Gastroesophageal sphincter (tissue), 4 donors: ENCODE data around the gene CH25H. TPM values are rescaled to one million over a fixed set of nuclear protein-coding genes. Genes with fewer than 3 reads are reported as not detected.

Experiments used
- ATAC-seq: fragments of 150-250 bp; one replicate; pipeline ENCODE4 v1.9.1; 2016; ENCODE audit warnings: mild to moderate bottlenecking, moderate library complexity
- H3K27ac ChIP-seq, 4 donors: fragments of 200-600 bp; sonication (generic) in 3 of 4; 1 replicate in 3 of 4; 2 replicates in 1 of 4; pipeline ENCODE4 v1.5.1; 2016 to 2019
- H3K27me3 ChIP-seq: fragments of 200-600 bp; sonication (generic); one replicate; pipeline ENCODE4 v1.5.1; 2019
- H3K36me3 ChIP-seq, 2 donors: fragments of 200-600 bp; sonication (generic); one replicate each; pipeline ENCODE4 v1.5.1; 2019; ENCODE audit warnings: control low read depth in 1 of 2
- H3K4me1 ChIP-seq, 3 donors: fragments of 200-600 bp; sonication (generic); 1 replicate in 2 of 3; 2 replicates in 1 of 3; pipeline ENCODE4 v1.5.1; 2016 to 2019; ENCODE audit warnings: control low read depth in 2 of 3
- H3K4me3 ChIP-seq, 2 donors: fragments of 200-600 bp; sonication (generic); one replicate each; pipeline ENCODE4 v1.5.1; 2019; ENCODE audit warnings: mild to moderate bottlenecking in 1 of 2, moderate library complexity in 1 of 2
- H3K9me3 ChIP-seq, 3 donors: fragments of 200-600 bp; sonication (generic); one replicate each; pipeline ENCODE4 v1.5.1; 2017 to 2019; ENCODE audit warnings: control low read depth in 2 of 3
- EP300 ChIP-seq: sonication (generic); formaldehyde crosslinking; IDR thresholded peaks from one replicate; pipeline ENCODE4 v1.6.1; 2017; ENCODE audit warnings: antibody characterized with exemption, mild to moderate bottlenecking
- POLR2A ChIP-seq, 2 donors: fragments of 450-650 bp; IDR thresholded peaks; one replicate each; pipeline ENCODE4 v1.6.1; 2017; ENCODE audit warnings: antibody characterized with exemption in 2 of 2, mild to moderate bottlenecking in 2 of 2, moderate library complexity in 1 of 2
- POLR2AphosphoS5 ChIP-seq: sonication (generic); formaldehyde crosslinking; IDR thresholded peaks from one replicate; pipeline ENCODE4 v1.6.1; 2017; ENCODE audit warnings: antibody characterized with exemption
- WGBS, 2 donors: methylation state at CpG; one replicate each; pipeline ENCODE4 v1.1.5; 2018; ENCODE audit warnings: low coverage in 1 of 2; 5-methylcytosine and 5-hydroxymethylcytosine counted together
- total RNA-seq, 4 donors: library from RNA; depleted of rRNA; stranded (reverse); fragments of >200 nt; gene quantifications; one replicate each; pipeline ENCODE4 v1.1.0, GENCODE V29; 2016
- TF ChIP-seq, protein P1 (sequence below), 4 experiments: fragments of 200-600 bp in 2 of 4; fragments of 450-650 bp in 2 of 4; sonication (generic) in 1 of 4; IDR thresholded peaks; one replicate each; pipeline ENCODE4 v1.5.1; 2017 to 2019; ENCODE audit warnings: antibody characterized with exemption in 4 of 4, mild to moderate bottlenecking in 2 of 4, moderate library complexity in 2 of 4

CH25H gene
- total RNA-seq, 4 donors from 2014 or later, result 0.93 to 16.8 (median 1.5) TPM

DNA sequence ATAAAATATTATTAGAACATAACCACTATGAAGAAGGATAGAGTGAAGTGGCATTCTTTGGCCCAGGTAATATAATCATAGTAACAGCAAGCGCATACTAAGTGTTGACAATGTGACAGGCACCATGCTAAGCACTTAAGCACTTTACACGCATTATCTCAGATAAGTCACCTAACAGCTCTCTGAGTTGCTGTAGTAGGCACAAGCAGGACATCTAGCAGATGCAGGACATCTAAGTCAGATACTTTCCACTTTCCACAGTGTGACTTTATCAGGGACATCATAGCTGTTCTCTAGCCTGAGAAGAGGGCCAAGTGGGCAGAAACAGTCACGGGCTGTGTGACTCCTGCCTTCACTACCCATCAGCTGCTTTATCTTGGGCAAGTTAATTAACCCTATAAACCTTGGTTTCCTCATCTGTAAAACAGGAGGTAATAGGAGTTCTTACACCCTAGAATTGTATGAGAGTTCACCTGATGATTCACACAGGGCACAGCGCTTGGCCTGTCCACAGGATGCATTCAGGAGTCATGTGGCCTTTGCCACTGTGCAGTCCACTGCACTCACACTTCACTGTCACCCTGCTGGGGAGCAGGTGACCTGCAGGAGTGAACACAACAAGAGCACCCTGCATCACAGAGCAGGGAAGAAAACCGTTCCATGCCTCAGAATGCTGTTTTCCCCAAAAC lies 32.0 kb upstream of the CH25H start:
- ATAC-seq, result no peak
- H3K36me3 ChIP-seq, result peaks cover 0 to 59% of the 10 kb centered on the region in 2 donors
- H3K27me3 ChIP-seq, result no peaks in the 10 kb centered on the region
- no peak overlapping the region for H3K27ac ChIP-seq
- H3K4me1 ChIP-seq, result peaks cover 0 to 13% (median 0%) of the 10 kb centered on the region in 3 donors
- WGBS, 2 donors, result 74 to 80% methylated on average over 3 to 4 of the region's 5 CpGs
- H3K4me3 ChIP-seq, result no peak overlapping the region
- H3K9me3 ChIP-seq, result no peaks in the 10 kb centered on the region
- TF ChIP-seq EP300 (no peak), POLR2A (IDR thresholded peaks at IDR 0.05) (no peak)
- TF ChIP-seq, protein P1, sequence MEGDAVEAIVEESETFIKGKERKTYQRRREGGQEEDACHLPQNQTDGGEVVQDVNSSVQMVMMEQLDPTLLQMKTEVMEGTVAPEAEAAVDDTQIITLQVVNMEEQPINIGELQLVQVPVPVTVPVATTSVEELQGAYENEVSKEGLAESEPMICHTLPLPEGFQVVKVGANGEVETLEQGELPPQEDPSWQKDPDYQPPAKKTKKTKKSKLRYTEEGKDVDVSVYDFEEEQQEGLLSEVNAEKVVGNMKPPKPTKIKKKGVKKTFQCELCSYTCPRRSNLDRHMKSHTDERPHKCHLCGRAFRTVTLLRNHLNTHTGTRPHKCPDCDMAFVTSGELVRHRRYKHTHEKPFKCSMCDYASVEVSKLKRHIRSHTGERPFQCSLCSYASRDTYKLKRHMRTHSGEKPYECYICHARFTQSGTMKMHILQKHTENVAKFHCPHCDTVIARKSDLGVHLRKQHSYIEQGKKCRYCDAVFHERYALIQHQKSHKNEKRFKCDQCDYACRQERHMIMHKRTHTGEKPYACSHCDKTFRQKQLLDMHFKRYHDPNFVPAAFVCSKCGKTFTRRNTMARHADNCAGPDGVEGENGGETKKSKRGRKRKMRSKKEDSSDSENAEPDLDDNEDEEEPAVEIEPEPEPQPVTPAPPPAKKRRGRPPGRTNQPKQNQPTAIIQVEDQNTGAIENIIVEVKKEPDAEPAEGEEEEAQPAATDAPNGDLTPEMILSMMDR (IDR thresholded peaks at IDR 0.05), result no peak

DNA sequence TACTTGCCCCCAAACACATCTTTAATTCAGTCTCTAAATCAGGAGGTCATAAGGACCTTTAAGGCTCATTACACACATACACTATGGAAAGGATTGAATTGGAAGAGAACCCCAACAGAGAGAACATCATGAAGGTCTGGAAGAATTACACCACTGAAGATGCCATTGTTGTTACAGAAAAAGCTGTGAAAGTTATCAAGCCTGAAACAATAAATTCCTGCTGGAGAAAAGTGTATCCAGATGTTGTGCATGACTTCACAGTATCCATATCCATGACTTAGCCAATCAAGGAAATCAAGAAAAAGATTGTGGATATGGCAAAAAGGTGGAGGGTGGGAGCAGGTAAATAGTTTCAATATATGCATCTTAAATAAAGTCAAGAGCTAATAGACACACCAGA lies 30.7 kb upstream of the CH25H start:
- no peaks in the 10 kb centered on the region for H3K27me3 ChIP-seq
- H3K27ac ChIP-seq, result no peak overlapping the region
- H3K4me3 ChIP-seq, result no peak overlapping the region
- no peaks in the 10 kb centered on the region for H3K9me3 ChIP-seq
- peaks cover 0 to 11% (median 0%) of the 10 kb centered on the region in 3 donors for H3K4me1 ChIP-seq
- TF ChIP-seq POLR2A (IDR thresholded peaks at IDR 0.05) (no peak), EP300 (no peak), POLR2AphosphoS5 (no peak)
- TF ChIP-seq, protein P1 (IDR thresholded peaks at IDR 0.05), result no peak
- ATAC-seq, result no peak
- peaks cover 0 to 61% of the 10 kb centered on the region in 2 donors for H3K36me3 ChIP-seq

DNA sequence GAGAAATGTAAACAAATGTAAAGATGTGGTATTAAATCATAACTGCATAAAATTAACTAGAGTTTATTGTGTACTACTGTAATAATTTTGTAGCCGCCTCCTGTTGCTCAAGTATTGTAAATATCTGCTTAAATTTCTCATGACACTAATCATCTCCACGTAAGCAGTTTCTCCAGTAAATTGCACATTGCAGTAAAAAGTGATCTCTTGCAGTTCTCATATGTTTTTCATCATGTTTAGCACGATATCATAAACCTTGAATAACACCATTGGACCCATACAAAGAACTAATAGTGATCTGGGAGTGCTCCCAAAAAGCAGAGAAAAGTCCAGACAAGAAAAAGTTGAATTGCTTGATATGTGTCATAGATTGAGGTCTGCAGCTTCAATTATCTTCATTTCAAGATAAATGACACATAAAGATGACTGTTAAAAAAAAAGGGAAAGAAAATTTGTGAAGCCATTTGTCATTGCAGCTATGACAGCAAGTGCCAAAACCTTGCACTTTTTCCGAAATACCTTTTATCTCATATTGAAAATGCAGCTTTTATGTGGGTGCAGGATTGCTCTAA lies 29.2 kb upstream of the CH25H start:
- WGBS, 2 donors, result 80 to 92% methylated on average over 4 of the region's 4 CpGs
- Histone ChIP-seq H3K27ac (no peak overlapping the region), H3K27me3 (no peaks in the 10 kb centered on the region), H3K9me3 (no peaks in the 10 kb centered on the region), H3K4me3 (no peak overlapping the region), H3K4me1 (no peaks in the 10 kb centered on the region), H3K36me3 (peaks cover 0 to 74% of the 10 kb centered on the region in 2 donors)
- TF ChIP-seq POLR2A (IDR thresholded peaks at IDR 0.05) (no peak), POLR2AphosphoS5 (no peak), EP300 (no peak)
- TF ChIP-seq, protein P1 (IDR thresholded peaks at IDR 0.05), result no peak
- no peak for ATAC-seq

GRCh38 chr10:89235073-89235798 lies 28.1 kb upstream of the CH25H start:
- peak; percentile 84 for ATAC-seq
- peak overlapping the region in 1 of 4 donors; percentile 6 for H3K27ac ChIP-seq
- H3K9me3 ChIP-seq, result no peaks in the 10 kb centered on the region
- WGBS, 2 donors, result 73 to 91% methylated on average over 4 to 7 of the region's 12 CpGs
- H3K27me3 ChIP-seq, result no peaks in the 10 kb centered on the region
- peaks cover 0 to 70% of the 10 kb centered on the region in 2 donors for H3K36me3 ChIP-seq
- no peaks in the 10 kb centered on the region for H3K4me1 ChIP-seq
- no peak overlapping the region for H3K4me3 ChIP-seq
- no peak for TF ChIP-seq POLR2A (IDR thresholded peaks at IDR 0.05)
- TF ChIP-seq EP300, result no peak
- no peak for TF ChIP-seq POLR2AphosphoS5
- TF ChIP-seq, protein P1 (IDR thresholded peaks at IDR 0.05), result no peak
